OCI-LY7 (cell line): ENCODE results near the gene MYOCD. TPM values are rescaled to one million over a fixed set of nuclear protein-coding genes. Genes with fewer than 3 reads are reported as not detected.

Experiments used
- BruUV-seq: library from RNA; stranded (reverse); fragments of 400-500 nt; replicated peaks from 2 replicates; lab custom pipeline; 2021; lab: Mats Ljungman, UMichigan
- CTCF ChIA-PET: fragments of 300-600 bp; sonication (Branson Sonifier 250); formaldehyde crosslinking; loops from one replicate; lab custom pipeline; 2022; ENCODE audit warnings: antibody characterized with exemption; ENCODE audit not compliant: unreplicated experiment; lab: Charles Lee
- POLR2A ChIA-PET: fragments of 300-600 bp; sonication (Branson Sonifier 250); formaldehyde crosslinking; loops from one replicate; lab custom pipeline; 2022; ENCODE audit warnings: antibody characterized with exemption; lab: Charles Lee
- DNase-seq: peaks from one replicate; pipeline ENCODE4 v3.0.0-alpha.2; 2015; ENCODE audit warnings: low spot score
- H2AFZ ChIP-seq: fragments of 200-600 bp; sonication (generic), shearing (Covaris generic); 2 replicates; pipeline ENCODE4 v1.6.1; 2014; ENCODE audit warnings: mild to moderate bottlenecking, antibody characterized with exemption, low read length, moderate library complexity
- H3K27ac ChIP-seq: fragments of 200-600 bp; sonication (generic); 2 replicates; pipeline ENCODE4 v1.5.1; 2014; ENCODE audit warnings: mixed run types, low read depth, mild to moderate bottlenecking, moderate library complexity, low read length, inconsistent platforms; ENCODE audit not compliant: poor library complexity, severe bottlenecking
- H3K36me3 ChIP-seq: fragments of 200-600 bp; sonication (generic); 2 replicates; pipeline ENCODE4 v1.6.1; 2014; ENCODE audit warnings: mild to moderate bottlenecking, antibody characterized with exemption, low read length, moderate library complexity, mixed read lengths; ENCODE audit not compliant: insufficient read depth
- H3K4me1 ChIP-seq: fragments of 200-600 bp; sonication (generic); 2 replicates; pipeline ENCODE4 v1.5.1; 2014; ENCODE audit warnings: mild to moderate bottlenecking, low read length; ENCODE audit not compliant: insufficient read depth, poor library complexity, severe bottlenecking
- H3K4me2 ChIP-seq: fragments of 200-600 bp; sonication (generic); 2 replicates; pipeline ENCODE4 v1.6.1; 2014; ENCODE audit warnings: mild to moderate bottlenecking, low read length
- H3K4me3 ChIP-seq: fragments of 200-600 bp; sonication (generic); 2 replicates; pipeline ENCODE4 v1.5.1; 2014; ENCODE audit warnings: mild to moderate bottlenecking, low read depth, low read length; ENCODE audit not compliant: poor library complexity, severe bottlenecking
- H3K79me2 ChIP-seq: fragments of 200-600 bp; sonication (generic); 2 replicates; pipeline ENCODE4 v1.6.1; 2016; ENCODE audit warnings: low read depth, mild to moderate bottlenecking, low read length, moderate library complexity, mixed read lengths; ENCODE audit not compliant: insufficient read depth
- H3K9me2 ChIP-seq: fragments of 200-600 bp; sonication (generic); 2 replicates; pipeline ENCODE4 v1.6.1; 2016; ENCODE audit warnings: mild to moderate bottlenecking, low read length, mixed read lengths; ENCODE audit not compliant: insufficient read depth
- H3K9me3 ChIP-seq: fragments of 200-600 bp; sonication (generic); 2 replicates; pipeline ENCODE4 v1.6.1; 2014; ENCODE audit warnings: mild to moderate bottlenecking, mixed run types, low read length, mixed read lengths
- H4K20me1 ChIP-seq: fragments of 200-600 bp; sonication (generic); 2 replicates; pipeline ENCODE4 v1.6.1; 2014; ENCODE audit warnings: mild to moderate bottlenecking, antibody characterized with exemption, low read length, moderate library complexity, mixed read lengths; ENCODE audit not compliant: insufficient read depth
- EZH2phosphoT487 ChIP-seq: fragments of 200-600 bp; sonication (generic); IDR thresholded peaks from 2 replicates; pipeline ENCODE4 v1.6.1; 2018; ENCODE audit warnings: low read depth, borderline replicate concordance, mild to moderate bottlenecking, mixed run types, antibody characterized with exemption, low read length, moderate library complexity, mixed read lengths
- intact Hi-C: fragments of 100-400 bp; cut with micrococcal nuclease; formaldehyde crosslinking; loops from one replicate; pipeline ENCODE4 v1.10.0; 2022; ENCODE audit not compliant: unreplicated experiment
- total RNA-seq, 2 experiments: library from RNA; depleted of rRNA in 1 of 2; stranded (reverse); fragments of >200 nt in 1 of 2; shearing (Covaris generic) in 1 of 2; gene quantifications; 2 replicates each; pipeline ENCODE4 v1.2.3, GENCODE V29; 2014 to 2022
- TF ChIP-seq, protein P1 (sequence below): fragments of 200-600 bp; sonication (generic); conservative IDR thresholded peaks from 2 replicates; pipeline ENCODE4 v1.5.1; 2014; ENCODE audit warnings: mild to moderate bottlenecking, antibody characterized with exemption, low read length, moderate library complexity, mixed read lengths

The MYOCD gene
- total RNA-seq, 2 experiments from 2014 or later = not detected

DNA sequence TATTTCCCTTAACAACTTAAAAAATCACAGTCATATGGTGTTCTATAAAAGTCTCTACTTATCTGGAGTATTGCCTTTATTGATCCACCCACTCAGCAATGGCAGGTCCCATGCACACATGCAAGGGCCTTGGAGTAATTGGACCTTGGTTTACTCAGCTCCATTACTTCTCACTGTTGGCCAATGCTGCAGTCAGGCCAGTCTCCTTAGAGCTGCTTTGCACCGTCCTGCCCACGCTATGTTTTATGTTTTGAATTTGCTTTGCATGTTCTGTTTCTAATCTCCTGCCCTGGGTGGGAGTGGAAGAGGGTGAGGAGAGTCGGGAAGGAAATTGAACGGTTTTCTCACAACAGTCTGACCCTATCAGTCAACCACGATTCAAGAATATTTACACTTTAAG, 147.2 kb downstream of the MYOCD start:
- BruUV-seq = no TSS peak
- no peaks in the 10 kb centered on the region for H4K20me1 ChIP-seq
- DNase-seq = no peak
- H3K79me2 ChIP-seq = peaks cover 13% of the 10 kb centered on the region; the same call in 1 of the 2 replicates
- intact Hi-C loops = no loop called here
- no peak overlapping the region for H2AFZ ChIP-seq
- no peak for TF ChIP-seq EZH2phosphoT487
- TF ChIP-seq, protein P1, sequence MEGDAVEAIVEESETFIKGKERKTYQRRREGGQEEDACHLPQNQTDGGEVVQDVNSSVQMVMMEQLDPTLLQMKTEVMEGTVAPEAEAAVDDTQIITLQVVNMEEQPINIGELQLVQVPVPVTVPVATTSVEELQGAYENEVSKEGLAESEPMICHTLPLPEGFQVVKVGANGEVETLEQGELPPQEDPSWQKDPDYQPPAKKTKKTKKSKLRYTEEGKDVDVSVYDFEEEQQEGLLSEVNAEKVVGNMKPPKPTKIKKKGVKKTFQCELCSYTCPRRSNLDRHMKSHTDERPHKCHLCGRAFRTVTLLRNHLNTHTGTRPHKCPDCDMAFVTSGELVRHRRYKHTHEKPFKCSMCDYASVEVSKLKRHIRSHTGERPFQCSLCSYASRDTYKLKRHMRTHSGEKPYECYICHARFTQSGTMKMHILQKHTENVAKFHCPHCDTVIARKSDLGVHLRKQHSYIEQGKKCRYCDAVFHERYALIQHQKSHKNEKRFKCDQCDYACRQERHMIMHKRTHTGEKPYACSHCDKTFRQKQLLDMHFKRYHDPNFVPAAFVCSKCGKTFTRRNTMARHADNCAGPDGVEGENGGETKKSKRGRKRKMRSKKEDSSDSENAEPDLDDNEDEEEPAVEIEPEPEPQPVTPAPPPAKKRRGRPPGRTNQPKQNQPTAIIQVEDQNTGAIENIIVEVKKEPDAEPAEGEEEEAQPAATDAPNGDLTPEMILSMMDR = no peak
- ChIA-PET CTCF (no interaction called here), POLR2A (interaction anchor here (0.9 to 1.7 kb wide), 2 partner anchors 11 to 14 kb away, joined by 3 to 14 read pairs; no protein-coding TSS in a partner anchor)
- H3K9me3 ChIP-seq = peaks cover 20% of the 10 kb centered on the region; the same call in 1 of the 2 replicates
- no peaks in the 10 kb centered on the region for H3K9me2 ChIP-seq
- H3K4me1 ChIP-seq = peaks cover 50% of the 10 kb centered on the region
- H3K36me3 ChIP-seq = peaks cover 5% of the 10 kb centered on the region; the same call in 1 of the 2 replicates
- H3K4me3 ChIP-seq = no peak overlapping the region
- peak overlapping the region; percentile 30 for H3K4me2 ChIP-seq
- H3K27ac ChIP-seq = no peak overlapping the region

DNA sequence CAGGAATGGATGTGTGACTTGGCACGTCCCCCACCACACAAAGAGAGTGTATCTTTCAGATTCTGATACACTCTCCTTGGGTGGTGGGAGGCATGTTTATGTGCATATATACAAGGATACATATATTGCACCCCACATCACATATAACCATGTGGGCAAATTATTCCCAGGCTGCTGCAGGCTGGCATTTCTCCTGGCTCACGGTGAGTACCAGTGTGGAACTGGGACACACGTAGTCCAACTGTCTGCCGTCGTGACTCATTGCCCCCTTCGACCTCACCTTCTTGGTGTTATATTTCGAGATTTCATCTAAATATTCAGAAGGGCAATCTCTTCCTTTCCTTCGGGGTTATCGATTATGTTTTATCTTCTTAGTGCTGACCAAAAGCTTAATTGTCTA, 148.0 kb downstream of the MYOCD start:
- Histone ChIP-seq H3K4me2 (peak overlapping the region; percentile 30), H3K9me2 (no peaks in the 10 kb centered on the region), H4K20me1 (no peaks in the 10 kb centered on the region), H3K4me1 (peaks cover 50% of the 10 kb centered on the region), H3K79me2 (peaks cover 13% of the 10 kb centered on the region; the same call in 1 of the 2 replicates), H3K9me3 (peaks cover 21% of the 10 kb centered on the region; the same call in 1 of the 2 replicates), H3K4me3 (no peak overlapping the region), H3K36me3 (peaks cover 11% of the 10 kb centered on the region; the same call in 1 of the 2 replicates), H3K27ac (no peak overlapping the region), H2AFZ (no peak overlapping the region)
- ChIA-PET POLR2A (interaction anchor here (0.9 to 1.7 kb wide), 2 partner anchors 12 to 13 kb away, joined by 3 to 14 read pairs; no protein-coding TSS in a partner anchor), CTCF (no interaction called here)
- DNase-seq = no peak
- intact Hi-C loops = loop anchor here (1.0 kb wide), 1 partner anchor 24 kb away; the partner anchor contains the start of gene ARHGAP44
- TF ChIP-seq, protein P1 = no peak
- TF ChIP-seq EZH2phosphoT487 = no peak
- BruUV-seq = no TSS peak

DNA sequence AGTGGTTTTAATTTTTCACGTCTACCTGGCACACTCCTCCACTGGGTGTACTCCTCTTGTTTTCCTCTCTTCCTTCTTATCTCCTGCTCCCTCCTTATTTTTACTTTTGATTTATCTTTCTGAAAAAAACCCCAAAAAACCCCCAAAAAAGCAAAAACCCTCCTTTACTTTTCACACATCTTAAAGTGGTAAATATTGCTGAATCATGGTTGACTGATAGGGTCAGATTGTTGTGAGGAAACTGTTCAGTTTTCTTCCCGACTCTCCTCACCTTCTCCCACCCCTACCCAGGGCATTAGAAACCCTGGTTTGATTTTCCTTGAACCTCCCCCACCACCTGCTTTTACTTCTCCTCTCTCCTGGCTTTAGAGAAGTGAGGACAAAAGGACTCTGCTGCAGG, 149.0 kb downstream of the MYOCD start:
- intact Hi-C loops = loop anchor here (1.0 kb wide), 1 partner anchor 25 kb away; the partner anchor contains the start of gene ARHGAP44
- POLR2A ChIA-PET = interaction anchor here (1.7 kb wide), 1 partner anchor 13 kb away, joined by 14 read pairs; no protein-coding TSS in a partner anchor
- no peaks in the 10 kb centered on the region for H3K9me2 ChIP-seq
- H3K4me3 ChIP-seq = peak overlapping the region; percentile 57
- CTCF ChIA-PET = no interaction called here
- peaks cover 50% of the 10 kb centered on the region for H3K4me1 ChIP-seq
- TF ChIP-seq, protein P1 = no peak
- no peak for TF ChIP-seq EZH2phosphoT487
- peak overlapping the region; percentile 76 for H3K4me2 ChIP-seq
- BruUV-seq = no TSS peak
- peaks cover 13% of the 10 kb centered on the region; the same call in 1 of the 2 replicates for H3K79me2 ChIP-seq
- H4K20me1 ChIP-seq = no peaks in the 10 kb centered on the region
- H3K9me3 ChIP-seq = peaks cover 19% of the 10 kb centered on the region; the same call in 1 of the 2 replicates
- H3K27ac ChIP-seq = peak overlapping the region; percentile 95
- peak; percentile 22 for DNase-seq
- peaks cover 11% of the 10 kb centered on the region; the same call in 1 of the 2 replicates for H3K36me3 ChIP-seq
- peak overlapping the region; percentile 61; the same call in 1 of the 2 replicates for H2AFZ ChIP-seq
